ENCODE data around the gene TRMT1L. TPM values are rescaled to one million over a fixed set of nuclear protein-coding genes. Genes with fewer than 3 reads are reported as not detected.

Gene TRMT1L
- total and polyA plus RNA-seq, 2 of the 8 experiments (the other 6 are each of a cell fraction or from before 2014, with no cell fraction given): 13.8 to 22.3 TPM

DNA sequence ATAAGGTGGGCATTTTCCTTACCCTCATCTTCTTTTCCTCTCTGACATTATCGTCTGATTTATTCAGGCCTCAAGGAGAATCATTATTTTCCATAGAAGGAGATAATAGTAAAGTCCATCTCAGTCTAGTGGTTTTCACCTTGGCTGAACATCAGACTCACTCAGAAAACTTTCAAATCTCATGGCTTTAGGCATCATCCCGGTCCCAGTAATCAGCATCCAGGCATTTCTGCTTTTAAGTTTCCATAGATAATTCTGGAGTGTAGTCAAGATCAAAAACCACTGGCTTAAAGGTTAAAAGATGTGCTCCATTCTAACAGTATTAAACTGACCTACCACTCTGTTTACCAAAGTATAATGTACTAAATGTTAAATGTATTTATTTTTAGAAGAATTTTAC, 62.0 kb downstream of the TRMT1L start:
- H2BK5ac ChIP-seq (ENCODE audit: low read depth, low read length): no peak overlapping the region
- H3K9me3 ChIP-seq (ENCODE audit: insufficient read depth in 2 of 2, low read depth in 1 of 2, low read length in 1 of 2): no peaks in the 10 kb centered on the region
- WGBS, 2 experiments (ENCODE audit: extremely low coverage in 1 of 2, insufficient coverage in 1 of 2, insufficient read length in 1 of 2, insufficient replicate concordance in 2 of 2, low coverage in 1 of 2, low lambda C conversion rate in 2 of 2, missing lambda C conversion rate in 1 of 2): 97% methylated on average over 2 of the region's 2 CpGs; no CpG with 5 or more reads in 1 of the 2 experiments
- no peak for DNase-seq (ENCODE audit: low read depth in 1 of 2, low spot score in 2 of 2)
- H4K20me1 ChIP-seq (replicated peaks in 1 of 2; ENCODE audit: control insufficient read depth in 1 of 2, insufficient read depth in 2 of 2, low read length in 2 of 2): peaks cover 0 to 2% of the 10 kb centered on the region in 2 experiments
- POLR2A ChIA-PET (ENCODE audit: partially characterized antibody): no interaction called here
- H2BK12ac ChIP-seq (ENCODE audit: low read depth, low read length): no peak overlapping the region
- no peak overlapping the region for H3K14ac ChIP-seq (ENCODE audit: insufficient read length)
- H3K56ac ChIP-seq (replicated peaks; ENCODE audit: insufficient read length, low read depth, low read length): no peak overlapping the region
- H3K79me2 ChIP-seq (ENCODE audit: control insufficient read depth in 1 of 2, insufficient read depth in 2 of 2, low read length in 2 of 2): no peaks in the 10 kb centered on the region
- no peaks in the 10 kb centered on the region for H3K4me1 ChIP-seq (replicated peaks in 1 of 4; ENCODE audit: control insufficient read depth in 3 of 4, insufficient read depth in 4 of 4, low read length in 3 of 4)
- no peak overlapping the region for H2AK5ac ChIP-seq (ENCODE audit: low read depth, low read length)
- H3K36me3 ChIP-seq (ENCODE audit: control insufficient read depth in 2 of 4, insufficient read depth in 4 of 4, low read length in 3 of 4): peaks cover 3 to 48% (median 8%) of the 10 kb centered on the region in 4 experiments; a peak in 7 of 8 replicates
- H3K27me3 ChIP-seq (replicated peaks in 1 of 4; ENCODE audit: control insufficient read depth in 3 of 4, extremely low read depth in 1 of 4, insufficient read depth in 3 of 4, low read length in 3 of 4): no peaks in the 10 kb centered on the region
- H4K8ac ChIP-seq (ENCODE audit: extremely low read depth, insufficient read depth, low read length): no peak overlapping the region
- H2BK15ac ChIP-seq (ENCODE audit: low read length): no peak overlapping the region
- H2AFZ ChIP-seq (ENCODE audit: low read length): no peak overlapping the region
- no peak overlapping the region for H2BK20ac ChIP-seq (ENCODE audit: low read length)
- H3K9ac ChIP-seq (replicated peaks in 1 of 4; ENCODE audit: extremely low read depth in 1 of 4, low read depth in 3 of 4, low read length in 3 of 4): no peak overlapping the region
- no peak overlapping the region for H2BK120ac ChIP-seq (replicated peaks; ENCODE audit: low read depth, low read length)
- no peak overlapping the region for H3K4ac ChIP-seq (replicated peaks; ENCODE audit: insufficient read length, low read depth, low read length)
- no peak overlapping the region for H4K91ac ChIP-seq (replicated peaks; ENCODE audit: insufficient read length, low read length)
- H3K18ac ChIP-seq (ENCODE audit: extremely low read depth, low read length): no peak overlapping the region
- no peak overlapping the region for H4K5ac ChIP-seq (ENCODE audit: insufficient read length, low read depth, low read length)
- H3K23ac ChIP-seq (ENCODE audit: insufficient read length): no peak overlapping the region
- CTCF ChIA-PET (ENCODE audit: partially characterized antibody): no interaction called here
- H3K79me1 ChIP-seq (ENCODE audit: low read depth, low read length): no peaks in the 10 kb centered on the region
- FAIRE-seq: no peak
- no peaks in the 10 kb centered on the region for H3K23me2 ChIP-seq (ENCODE audit: low read depth, low read length)
- H3K4me2 ChIP-seq (ENCODE audit: insufficient read depth in 1 of 2, low read depth in 2 of 2, low read length in 2 of 2): no peak overlapping the region
- H3K27ac ChIP-seq (ENCODE audit: low read depth, low read length): no peak overlapping the region
- no peak overlapping the region for H3K4me3 ChIP-seq (ENCODE audit: extremely low read depth in 1 of 4, insufficient read depth in 2 of 4, low read depth in 3 of 4, low read length in 4 of 4)
- TF ChIP-seq MAFK (IDR thresholded peaks at IDR 0.05; ENCODE audit: low read depth, low read length): no peak
- TF ChIP-seq HDAC6 (IDR thresholded peaks at IDR 0.05; ENCODE audit: low read depth, low read length): no peak

Data from H1 (cell line).